Hematopoietic multipotent progenitor cell treated with erythropoietin and hydrocortisone succinate and interleukin-3 and kit ligand, for 8 days (in vitro differentiated cells): Measurements from ENCODE around the gene NOP14.
A peak's percentile ranks its signal among the peaks of the same experiment; 100 is the strongest.
"Not testable (repeated sequence)": the region's sequence is repeated elsewhere in the genome, so short reads cannot be mapped to it uniquely, and the experiment has no call there.

ENCODE experiments used
- DNase-seq: peaks from one replicate; pipeline ENCODE4 v3.0.0-alpha.2; 2015

Gene NOP14

DNA sequence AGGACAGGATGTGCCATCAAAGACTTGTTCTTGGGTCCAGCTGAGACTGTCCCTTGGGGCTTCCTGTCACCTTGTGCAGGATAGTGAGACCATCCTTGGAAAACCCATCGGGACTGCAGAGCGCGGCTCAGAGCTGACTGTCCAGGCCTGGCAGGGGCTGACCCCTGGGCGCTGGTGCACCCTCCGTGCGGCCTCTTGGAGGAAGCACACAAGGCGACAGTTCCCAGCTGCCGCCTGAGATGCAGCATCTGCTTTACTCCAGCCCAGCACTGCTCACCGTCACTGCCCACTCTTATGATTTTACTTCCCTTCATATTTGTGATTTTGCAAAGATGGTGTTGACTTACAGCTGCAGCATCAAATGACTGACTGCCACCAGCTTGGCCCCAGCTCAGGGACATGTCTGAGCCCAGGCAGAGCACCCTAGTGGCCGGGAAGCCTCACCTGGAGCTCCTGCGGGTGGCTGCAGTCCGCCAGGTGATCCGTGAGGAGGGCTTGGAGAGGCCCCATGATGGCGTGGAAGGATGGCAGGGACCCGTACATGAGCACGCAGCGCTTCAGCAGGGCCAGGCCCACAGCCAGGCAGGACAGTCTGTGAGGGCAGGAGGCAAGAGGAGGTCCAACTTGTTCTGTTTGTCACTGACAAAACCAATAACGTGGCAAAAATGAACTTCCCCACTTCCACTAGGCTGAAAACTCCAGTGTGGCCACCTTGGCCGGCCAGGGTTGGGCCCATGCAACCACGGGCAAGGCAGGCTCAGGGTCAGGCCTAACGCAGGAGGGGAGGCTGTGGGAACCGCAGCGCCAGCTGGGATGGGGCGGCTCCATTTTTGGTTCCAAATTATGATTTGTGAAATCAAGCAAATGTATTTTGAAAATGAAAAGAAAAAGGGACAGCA is 21.8 kb downstream of the NOP14 start:
- DNase-seq, result no peak

DNA sequence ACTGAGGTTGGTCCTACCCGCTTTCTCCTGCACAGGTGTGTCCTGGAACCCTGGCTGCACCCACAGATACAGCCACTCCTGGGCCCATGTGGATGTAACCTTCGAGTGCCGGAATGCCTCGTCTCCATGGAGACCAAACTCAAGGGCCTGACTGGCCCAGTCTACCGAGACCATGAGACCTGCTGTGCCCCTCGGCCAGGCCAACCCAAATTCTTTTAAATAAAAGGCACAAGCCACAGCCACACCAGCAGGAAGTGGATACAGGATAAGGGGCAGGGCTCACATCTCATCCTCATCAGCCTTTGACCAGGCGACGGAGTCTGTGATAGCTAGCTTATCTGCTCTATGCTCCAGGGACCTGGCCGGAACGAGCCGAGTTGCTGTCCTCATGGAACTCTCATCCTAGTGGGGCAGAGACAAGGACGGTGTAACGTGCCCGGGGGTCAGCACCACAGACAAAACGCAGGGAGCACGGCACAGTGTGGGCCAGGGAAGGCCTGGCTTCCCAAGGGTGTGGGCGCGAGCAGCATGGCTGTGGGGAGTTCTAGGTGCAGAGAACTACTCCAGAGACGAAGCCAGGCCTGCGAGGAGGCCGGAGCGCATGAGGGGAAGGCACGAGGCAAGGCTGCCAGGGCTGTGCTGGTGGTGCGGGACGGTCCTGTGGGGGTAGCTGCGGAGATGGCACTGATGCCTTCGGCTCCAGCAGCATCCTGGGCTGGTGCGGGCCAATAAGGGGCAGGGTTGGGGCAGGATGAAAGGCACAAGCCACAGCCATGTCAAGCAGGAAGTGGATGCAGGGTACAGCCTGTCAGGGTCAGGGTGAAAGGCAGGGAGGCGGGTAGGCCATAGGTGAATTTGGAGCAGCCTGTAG is 22.7 kb downstream of the NOP14 start:
- DNase-seq, result no peak

DNA sequence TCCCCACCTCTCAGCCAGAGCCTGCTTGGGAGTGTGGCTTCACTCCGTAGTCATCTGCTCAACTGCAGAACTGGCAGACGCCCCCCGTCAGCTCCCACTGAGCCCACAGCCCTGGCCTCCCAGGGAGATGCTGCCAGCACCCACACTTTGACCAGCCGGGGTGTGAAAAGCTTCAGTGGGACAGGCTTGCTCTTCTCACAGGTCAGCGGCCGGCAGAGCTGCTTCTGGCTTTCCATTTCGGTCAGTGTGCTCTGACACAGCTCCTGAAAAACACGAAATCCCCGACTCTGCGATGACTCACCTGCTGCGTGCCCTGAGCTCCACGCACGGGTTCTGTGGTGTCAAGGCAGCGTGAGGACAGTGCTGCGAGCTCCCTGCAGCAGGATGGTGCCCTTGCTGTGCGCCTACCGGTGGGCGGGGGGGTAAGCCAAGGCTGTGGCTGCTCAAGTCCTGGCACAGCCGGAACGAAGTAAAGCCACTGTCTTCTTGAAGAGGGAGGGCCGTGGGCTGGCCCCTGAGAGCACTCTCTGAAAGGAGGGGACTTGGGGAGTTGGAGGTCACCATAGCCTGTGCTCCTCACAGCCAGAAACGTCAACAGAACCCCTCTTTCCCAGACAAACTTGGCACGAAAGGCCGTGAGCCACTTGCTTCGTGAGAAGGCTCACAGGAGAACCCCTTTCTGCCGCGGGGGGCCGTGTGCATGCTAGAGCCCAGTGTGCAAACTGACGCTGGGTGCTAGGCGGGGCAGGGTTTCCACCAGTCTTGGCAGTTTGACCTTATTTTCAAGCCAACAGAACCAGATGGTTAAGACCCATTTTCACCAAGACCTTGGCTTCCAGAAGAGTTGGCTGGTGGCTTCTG is 23.6 kb downstream of the NOP14 start:
- no peak for DNase-seq

DNA sequence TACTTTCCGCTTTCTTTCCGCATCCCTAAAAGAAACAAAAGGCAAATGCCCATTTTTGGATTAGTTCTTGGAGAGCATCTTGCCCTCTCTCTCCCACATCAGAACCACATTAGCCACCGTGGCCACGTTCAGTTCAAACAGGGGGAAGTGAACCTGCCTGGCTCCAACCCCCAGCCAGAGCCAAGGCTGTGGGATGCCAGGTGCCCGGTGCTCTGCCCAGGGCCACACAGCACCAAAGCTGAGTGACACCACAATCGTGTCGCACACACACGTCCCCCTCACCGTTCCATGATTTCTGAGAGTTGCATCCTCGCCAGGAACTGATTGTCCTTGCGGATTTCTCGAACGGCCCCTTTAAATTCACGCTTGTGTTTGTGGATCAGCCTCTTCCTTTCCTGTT is 24.3 kb downstream of the NOP14 start:
- no peak for DNase-seq

DNA sequence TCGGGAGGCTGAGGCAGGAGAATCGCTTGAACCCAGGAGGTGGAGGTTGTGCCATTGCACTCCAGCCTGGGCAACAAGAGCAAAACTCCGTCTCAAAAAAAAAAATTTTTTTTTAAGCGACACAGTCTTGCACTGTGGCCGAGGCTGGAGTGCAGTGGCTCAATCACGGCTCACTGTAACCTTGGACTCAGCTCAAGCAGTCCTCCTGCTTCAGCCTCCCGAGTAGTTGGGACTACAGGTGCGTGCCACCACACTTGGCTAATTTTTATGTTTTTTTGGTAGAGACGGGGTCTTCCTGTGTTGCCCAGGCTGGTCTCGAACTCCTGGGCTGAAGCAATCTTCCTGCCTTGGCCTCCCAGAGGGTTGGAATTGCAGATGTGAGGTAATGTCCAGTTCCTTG is 24.8 kb downstream of the NOP14 start:
- DNase-seq, result not testable (repeated sequence)

DNA sequence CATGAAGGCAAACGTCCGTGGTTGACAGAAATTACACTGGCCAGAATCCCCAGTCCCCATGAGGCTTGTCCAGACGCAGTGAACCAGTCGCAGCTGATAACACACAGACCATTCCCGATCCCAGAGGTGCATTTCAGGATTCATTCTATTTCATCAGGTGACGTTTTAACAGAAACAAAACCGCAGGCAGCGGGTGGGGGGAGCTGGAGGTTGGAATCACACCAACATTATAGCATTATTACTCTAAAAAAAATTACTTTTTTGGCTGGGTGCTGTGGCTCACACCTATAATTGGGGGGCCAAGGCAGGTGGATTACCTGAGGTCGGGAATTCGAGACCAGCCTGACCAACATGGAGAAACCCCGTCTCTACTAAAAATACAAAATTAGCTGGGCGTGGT is 25.2 kb downstream of the NOP14 start:
- DNase-seq, result no peak

DNA sequence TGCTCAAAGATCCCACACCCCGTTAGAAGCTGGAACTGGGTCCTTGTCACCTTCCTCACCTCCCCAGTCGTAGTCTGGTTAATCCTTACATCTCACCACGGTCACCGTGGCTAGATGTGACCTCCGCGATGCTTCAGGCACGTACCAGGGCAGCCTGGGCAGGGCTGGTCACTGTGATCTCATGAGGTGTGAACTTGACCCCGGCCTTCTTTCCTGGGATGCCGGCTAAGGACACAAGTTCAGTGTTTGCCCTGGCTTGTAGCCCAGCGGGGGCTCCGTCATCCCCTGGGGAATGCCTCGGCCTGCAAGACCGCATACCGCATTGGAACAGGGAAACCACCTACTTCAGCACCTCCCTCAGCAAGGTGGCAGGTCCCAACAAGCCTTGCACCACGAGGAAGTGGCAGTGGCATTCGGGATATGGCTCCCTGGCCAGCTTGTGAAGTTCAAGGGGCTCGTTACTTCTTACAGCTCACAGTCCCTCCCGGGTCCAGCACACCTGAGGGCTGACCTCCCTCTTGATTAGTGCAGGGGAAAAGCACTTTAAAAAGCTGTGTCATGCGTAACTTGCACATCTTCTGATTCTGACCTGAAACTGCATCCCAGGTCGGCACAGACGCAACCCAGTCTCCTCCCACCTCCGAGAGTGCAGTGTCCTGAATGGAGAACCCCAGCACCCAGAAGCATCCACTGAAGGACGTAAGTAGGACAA is 25.9 kb downstream of the NOP14 start:
- DNase-seq, result no peak

DNA sequence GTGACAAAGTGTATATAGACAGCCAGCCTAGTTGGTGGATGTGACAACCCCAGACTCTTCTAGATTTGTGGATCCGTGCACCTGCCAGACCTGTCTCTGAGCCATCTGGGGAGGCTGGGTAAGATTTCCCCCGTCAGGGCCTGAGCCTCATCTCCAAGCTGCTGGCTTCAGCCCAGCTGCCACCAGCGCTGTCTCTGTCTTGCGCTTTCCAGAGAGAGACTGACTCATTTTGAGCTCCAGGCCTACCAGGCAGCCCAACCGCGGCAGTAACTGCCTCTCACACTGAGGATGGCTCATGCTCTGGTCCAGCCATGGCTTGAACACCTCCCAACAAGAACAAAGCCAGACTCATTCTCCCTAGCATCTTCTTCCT is 26.4 kb downstream of the NOP14 start:
- peak; percentile 25 for DNase-seq

DNA sequence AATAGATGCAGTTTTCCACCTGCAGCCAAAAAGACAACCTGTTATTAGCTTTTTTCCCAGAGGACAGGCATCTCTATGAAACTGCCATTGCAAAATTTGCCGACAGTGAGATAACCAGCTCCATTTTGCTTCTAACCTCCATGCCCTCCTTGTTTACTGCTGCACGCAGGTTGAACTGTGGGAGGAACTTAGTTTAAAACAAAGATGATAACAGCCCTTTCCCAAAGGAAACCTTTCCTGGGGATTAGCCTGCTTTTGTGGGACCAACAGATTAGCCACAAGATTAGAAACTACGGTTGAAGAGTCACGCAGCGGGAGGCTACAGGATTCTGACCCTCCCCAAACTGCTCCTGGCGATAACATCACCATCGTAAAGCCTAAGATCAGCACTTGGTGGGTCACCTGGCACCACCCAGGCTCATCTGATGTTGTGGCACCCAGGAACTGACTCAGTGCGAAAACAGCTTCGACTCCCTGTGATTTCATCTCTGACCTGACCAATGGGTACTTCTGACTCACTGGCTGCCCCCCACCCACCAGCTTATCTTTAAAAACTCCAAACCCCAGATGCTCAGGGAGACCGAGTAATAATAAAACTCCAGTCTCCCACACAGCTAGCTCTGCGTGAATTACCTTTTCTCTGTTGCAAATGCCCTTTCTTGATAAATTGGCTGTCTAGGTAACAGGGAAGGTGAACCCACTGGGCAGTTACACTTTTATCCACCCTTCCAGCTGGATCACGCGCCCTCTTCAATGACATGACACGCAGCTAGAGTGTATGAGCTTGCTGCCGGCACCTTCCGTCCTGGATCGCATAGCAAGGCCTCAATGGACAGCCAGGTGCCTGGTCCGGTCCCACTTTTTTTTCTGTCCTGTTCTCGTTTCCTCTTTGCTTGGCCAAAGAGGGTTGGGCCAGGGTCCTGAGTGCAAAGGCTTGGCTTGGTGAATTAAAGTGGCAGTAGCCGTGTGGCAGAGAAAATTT is 27.2 kb downstream of the NOP14 start:
- peak; percentile 67 for DNase-seq

DNA sequence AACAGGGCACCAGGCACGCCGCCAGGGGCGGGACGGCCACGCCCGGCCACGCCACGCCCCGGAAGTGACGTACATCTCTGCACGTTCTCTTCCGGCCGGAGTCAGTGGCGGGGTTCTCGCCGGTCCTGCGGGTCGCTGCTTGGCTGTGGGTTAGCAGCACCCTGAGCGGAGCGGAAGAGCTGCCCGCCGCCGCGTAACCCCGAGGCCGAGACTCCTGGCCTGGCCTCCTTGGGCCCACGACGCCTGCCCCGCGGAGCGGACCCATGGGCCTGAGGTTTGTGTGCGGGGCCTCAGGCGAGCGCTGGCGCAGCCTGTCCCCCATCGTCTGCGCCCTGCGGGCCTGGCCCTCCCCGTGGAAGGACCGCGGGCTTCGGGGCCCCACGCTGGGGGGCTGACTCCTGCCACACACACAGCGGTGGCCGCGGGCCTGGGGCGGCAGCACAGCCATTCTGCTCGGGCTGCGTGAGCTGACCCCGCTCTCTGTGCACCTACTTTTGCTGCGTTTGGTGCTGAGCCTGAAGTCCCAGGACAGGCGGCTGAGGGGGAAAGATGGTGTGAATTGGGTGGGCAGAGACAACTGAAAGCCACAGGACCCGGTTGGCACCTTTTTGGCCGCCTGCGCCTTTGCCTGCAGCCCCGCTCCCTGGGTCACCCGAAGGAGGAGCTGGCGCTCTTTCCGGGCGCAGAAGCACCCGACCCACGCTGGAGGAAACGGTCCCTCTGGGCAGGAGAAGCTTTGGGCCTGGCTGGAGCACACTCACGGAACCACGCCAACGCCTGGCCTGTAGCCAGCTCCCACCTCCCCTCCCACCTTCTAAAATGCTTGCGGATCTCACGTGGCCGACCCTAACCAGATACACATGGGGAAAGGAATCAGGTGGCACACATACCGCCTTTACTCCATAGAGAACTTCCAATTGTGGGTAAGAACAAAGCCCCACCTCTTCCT is 28.1 kb downstream of the NOP14 start:
- DNase-seq, result peak; percentile 88

DNA sequence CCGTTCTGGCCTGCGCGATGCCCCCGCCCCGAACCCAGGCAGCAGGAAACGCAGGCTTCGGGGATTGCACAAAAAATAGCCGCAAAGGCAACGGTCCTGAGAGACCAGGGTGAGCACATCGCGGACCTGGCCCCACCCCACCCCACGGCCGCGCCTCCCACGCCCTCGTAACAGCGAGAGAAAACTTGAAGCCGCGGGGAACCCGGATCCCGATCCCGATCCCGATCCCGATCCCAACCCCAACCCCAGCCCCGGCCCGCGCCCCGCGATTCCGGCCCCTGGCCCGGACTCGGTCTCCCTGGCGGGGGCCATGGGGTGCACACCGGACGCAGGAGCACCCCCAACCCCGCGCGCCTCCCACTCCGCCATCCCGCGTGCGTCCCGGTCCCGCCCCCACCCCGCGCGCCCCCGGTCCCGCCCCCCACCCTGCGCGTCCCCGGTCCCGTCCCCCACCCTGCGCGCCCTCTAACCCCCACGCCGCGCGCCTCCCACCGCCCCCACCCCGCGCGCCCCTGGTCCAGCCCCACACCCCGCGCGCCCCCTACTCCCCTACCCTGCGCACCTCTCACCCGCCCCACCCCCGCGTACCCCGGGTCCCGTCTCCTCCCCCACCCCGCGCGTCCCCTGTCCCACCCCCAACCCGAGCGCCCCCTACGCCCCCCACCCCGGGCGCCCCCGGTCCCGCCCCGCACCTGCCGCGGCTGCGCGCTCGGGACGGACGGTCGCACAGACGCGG is 29.0 kb downstream of the NOP14 start:
- no peak for DNase-seq

DNA sequence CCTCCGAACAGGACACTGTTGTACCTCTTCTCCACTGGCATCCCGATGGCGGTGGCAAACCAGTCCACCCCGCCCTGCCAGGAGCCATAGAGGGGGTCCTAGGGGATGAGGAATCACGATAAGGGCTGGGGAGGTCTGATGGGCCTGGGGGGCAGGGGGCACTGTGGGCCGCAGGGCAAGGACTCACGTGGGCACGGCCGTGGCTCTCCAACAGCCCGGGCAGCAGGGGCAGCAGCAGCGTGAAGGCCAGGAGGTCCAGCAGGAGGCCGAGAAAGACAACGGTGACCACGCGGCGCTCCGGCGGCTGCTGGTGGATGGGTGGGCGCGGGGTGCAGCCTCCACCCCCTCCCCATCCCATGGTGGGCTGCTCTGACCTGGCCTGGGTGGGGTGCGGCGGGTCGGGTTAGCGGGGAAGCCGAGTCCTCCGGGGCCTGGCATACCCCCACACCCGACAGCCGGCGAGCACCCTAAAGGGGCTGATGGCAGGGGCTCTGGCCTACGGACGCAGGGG is 29.6 kb downstream of the NOP14 start:
- DNase-seq, result no peak

DNA sequence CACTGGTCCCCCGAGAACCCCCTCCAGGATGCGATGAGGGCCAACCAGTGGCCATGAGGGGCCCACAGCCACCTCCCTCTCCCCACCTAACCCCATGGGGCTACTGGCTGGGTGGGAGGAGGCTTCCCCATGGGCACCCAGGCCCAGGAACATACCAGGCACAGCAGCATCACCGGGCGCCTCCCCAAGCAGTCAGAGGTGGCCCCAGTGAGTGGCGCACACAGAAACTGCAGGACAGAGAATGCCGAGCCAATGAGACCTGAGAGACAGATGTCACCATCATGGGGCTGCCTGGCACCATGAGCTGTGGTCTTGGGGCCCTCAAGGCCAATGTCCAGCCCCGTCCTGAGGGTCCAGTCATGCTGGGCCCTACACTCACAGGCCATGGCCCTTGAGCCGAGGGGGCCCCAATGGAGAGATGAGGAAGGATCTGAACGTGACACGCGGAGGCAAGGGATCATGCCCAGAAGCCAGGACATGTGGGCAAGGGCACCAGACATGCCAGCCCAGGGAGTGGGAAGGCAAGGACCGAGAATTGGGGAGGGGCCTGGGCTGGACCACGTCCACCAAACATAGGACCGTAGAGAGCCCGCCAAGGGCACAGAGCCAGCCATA is 30.1 kb downstream of the NOP14 start:
- DNase-seq, result peak; percentile 39

DNA sequence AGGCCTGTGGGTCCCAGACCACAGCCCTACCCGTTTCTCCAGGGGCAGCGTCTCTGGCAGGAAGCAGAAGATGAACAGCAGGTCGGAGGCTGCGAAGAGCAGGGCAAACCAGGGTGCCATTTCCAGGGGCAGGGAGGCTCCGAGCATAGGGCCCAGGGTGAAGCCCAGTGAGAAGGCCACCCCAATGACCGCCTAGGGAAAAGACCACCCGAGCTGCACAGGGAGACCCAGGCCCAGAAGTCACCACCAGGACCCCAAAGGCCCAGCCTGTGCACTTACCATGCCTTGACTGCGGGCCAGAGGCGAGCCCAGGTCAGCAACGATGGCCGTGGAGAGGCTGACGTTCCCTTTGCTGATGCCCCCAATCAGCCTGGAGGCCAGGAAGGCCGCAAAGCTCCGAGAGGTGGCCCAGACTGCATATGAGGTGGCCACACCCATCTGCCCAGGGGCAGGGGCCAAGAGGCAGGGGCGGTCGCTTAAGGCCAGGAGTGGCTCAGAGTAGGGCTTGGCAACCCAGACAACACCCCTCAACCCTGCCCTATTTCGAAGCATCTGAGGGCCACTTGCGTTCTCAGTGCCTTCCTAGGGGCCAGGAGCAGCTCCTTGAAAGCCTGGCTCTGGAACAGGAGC is 30.8 kb downstream of the NOP14 start:
- no peak for DNase-seq

DNA sequence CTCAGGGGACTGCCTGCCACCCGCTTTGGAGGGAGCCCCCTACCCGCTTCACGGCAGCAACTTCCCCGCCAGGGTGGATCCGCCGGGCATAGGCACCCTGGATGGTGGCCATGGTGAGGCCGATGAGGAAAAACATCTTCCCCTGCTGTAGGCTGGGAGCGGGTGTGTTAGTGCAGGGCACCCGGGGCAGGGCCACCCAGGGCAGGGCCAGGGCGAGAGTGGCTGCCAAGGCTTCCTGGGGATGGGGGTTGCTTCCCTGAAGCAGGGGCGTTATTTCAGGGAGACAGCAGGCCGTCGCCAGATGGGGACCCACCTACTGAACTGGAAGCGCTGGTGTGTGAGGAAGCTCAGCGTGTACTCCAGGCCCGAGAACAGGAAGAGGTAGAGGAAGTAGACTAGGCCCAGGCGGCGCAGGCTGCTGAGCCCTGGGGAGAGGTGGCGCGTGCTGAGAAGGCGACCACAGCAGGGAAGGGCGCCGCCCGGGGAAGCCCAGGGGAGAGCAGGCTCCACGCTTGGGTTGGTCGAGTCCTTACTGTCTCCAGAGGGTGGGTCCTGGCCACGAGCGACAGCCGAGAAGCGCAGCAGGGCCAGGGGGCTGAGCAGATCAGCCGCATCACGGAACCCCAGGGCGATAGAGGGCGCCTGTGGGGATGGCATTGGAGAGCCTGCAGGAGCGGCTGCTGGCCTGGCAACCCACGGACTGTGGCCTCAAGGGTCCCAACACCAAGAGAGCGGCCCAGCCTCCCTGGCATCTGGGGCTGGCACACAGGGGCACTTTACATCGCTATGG is 31.5 kb downstream of the NOP14 start:
- DNase-seq, result peak; percentile 32

DNA sequence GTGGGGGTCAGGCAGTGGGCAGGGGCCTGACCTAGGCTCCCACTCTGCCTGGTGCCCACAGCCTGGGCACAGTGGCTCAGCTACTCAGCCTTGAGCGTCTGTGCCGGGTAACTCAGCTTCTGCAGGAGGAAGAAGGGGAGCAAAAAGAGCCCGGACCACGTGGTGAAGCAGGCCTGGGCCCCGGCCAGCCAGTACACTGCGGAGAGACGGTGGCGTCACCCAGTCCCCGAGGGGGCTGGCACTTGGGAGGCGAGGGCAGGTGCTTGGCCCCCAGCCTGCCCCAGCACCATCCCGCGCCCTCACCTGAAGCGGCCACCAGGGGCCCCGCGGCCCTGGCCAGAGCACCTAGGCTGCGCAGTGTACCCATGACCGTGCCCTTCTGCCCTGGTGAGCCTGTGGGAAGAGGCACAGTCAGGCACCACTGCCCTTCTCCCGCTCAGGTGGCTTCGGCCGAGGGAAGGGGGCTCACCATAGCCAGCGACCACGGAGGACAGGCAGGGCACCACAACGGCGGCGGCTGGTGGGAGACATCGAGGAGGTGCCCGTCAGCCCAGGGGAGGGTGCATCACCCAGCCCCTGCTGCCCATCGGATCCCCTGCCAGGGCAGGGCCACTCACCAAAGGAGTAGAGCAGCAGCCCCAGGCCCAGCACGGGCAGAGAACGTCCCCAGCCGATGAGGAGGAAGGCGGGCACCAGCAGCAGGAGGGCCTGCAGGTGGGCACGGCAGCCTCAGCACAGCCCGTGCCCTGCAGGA is 32.3 kb downstream of the NOP14 start:
- no peak for DNase-seq
